AML-193 (cell line): Measurements from ENCODE around the gene ASMTL.
"Not testable (repeated sequence)": the region's sequence is repeated elsewhere in the genome, so short reads cannot be mapped to it uniquely, and the experiment has no call there.

ENCODE experiments used
- DNase-seq, 2 experiments: peaks; one replicate each; lab custom pipeline; 2025; lab: John Stamatoyannopoulos, UW

The ASMTL gene

GRCh38 chrX:1433646-1434357 is 18.9 kb downstream of the ASMTL start:
- no peak for DNase-seq

GRCh38 chrX:1430451-1430850 is 22.3 kb downstream of the ASMTL start:
- DNase-seq = no peak

- DNase-seq = no peak
Observed at GRCh38 chrX:1427756-1428155, 25.0 kb downstream of the ASMTL start.

GRCh38 chrX:1426321-1426720 is 26.4 kb downstream of the ASMTL start:
- not testable (repeated sequence) for DNase-seq

DNA sequence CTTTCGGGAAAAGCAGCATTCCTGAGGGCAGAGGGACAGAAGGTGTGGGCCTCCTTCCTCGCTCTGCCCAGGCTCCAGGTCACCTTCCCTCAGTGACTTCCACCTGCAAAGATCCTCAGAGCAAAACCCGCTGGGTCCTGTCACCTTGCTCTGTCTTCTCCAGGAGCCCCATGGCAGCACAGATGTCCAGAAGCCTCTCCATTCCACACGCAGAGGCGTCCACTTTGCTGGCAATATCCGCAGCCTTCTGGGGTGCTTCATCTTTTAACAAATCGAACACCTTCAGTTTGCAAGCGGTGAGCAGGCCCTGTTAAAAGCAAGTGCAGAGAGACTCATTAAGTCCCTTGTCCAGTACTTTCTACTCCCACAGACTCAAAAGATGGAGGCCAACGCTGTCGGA is 27.3 kb downstream of the ASMTL start:
- no peak for DNase-seq

- DNase-seq = no peak
Observed at GRCh38 chrX:1424147-1424851, 28.4 kb downstream of the ASMTL start.

DNA sequence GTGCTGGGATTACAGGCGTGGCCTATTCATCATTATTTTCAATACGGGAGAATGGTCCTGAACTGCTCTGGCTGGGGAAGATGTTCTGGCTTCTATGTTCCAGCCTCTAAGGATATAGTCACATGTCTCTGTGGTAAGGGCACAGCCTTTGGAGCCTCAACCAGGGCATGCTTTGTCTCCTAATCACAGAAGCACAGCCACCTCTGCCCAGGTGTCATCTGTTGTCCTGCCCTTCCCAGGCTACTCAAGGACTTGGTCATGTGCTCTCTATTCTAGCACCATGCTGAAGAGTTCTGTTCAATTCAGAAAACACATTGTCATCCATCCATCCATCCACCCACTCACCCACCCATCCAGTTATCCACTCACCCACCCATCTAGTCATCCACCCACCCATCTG is 29.5 kb downstream of the ASMTL start:
- DNase-seq = no peak

DNA sequence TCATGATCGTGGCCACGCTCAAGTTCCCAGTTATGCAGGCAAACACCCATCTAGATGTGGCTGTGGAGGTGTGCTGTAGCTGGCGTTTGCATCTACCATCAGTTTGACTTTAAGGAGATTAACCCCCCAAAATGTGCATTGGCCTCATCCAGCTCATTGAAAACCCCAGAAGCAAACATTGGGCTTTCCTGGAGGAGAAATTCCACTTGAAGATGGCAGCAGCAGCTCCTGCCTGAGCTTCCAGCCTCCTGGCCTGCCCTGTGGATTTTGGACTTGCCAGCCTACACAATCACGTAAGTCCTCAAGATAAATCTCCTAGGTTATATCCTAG is 30.6 kb downstream of the ASMTL start:
- DNase-seq = no peak

- DNase-seq = no peak
Observed at GRCh38 chrX:1421433-1422134, 31.1 kb downstream of the ASMTL start.

- DNase-seq = no peak
Observed at GRCh38 chrX:1420371-1420770, 32.3 kb downstream of the ASMTL start.

- DNase-seq = no peak
Observed at GRCh38 chrX:1419545-1420355, 33.0 kb downstream of the ASMTL start.

- no peak for DNase-seq
Observed at GRCh38 chrX:1418901-1419544, 33.7 kb downstream of the ASMTL start.

GRCh38 chrX:1417921-1418771 is 34.6 kb downstream of the ASMTL start:
- DNase-seq = no peak

GRCh38 chrX:1416965-1417760 is 35.5 kb downstream of the ASMTL start:
- DNase-seq = no peak

- DNase-seq = no peak
Observed at GRCh38 chrX:1416327-1416784, 36.4 kb downstream of the ASMTL start.

DNA sequence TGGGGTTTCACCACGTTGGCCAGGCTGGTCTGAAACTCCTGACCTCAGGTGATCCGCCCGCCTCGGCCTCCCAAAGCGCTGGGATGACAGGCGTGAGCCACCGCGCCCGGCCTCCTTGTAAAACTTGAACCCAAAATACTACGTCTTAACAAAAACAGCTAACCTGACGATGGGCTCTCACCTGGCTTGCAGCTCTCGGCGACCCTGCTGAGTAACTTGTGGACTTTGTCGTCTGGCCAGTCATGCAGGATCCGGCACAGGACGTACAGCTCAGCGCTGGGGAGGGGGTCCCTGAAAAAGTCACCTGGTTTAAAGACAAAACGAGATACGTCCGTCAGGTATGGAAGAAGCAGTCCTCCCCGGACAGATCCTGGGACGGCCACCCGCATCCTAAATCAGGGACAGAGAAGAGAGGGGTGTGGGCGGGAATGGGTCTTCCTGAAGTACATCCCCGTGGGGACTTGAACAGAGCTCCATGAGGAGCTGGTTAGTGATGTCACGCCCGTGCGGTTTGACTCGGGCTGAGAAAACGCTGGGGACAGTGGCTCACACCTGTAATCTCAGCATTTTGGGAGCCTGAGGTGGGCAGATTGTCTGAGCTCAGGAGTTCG is 40.1 kb downstream of the ASMTL start:
- no peak for DNase-seq

- DNase-seq = no peak
Observed at GRCh38 chrX:1411326-1411725, 41.4 kb downstream of the ASMTL start.

GRCh38 chrX:1407035-1407434 is 45.7 kb downstream of the ASMTL start:
- DNase-seq = no peak

GRCh38 chrX:1405769-1406168 is 46.9 kb downstream of the ASMTL start:
- not testable (repeated sequence) for DNase-seq
